Osteoblast (primary cell): ENCODE measurements around the gene USP28. TPM values are rescaled to one million over a fixed set of nuclear protein-coding genes. Genes with fewer than 3 reads are reported as not detected.

ENCODE experiments used
- DNase-seq: peaks from one replicate; pipeline ENCODE4 v3.0.0; 2011; ENCODE audit warnings: low spot score, mixed read lengths; ENCODE audit not compliant: insufficient read length; ENCODE audit errors: missing footprints
- H2AFZ ChIP-seq: 2 replicates; pipeline ENCODE4 v1.6.0; 2011; ENCODE audit warnings: mild to moderate bottlenecking, low read length
- H3K27ac ChIP-seq: 2 replicates; pipeline ENCODE4 v1.5.1; 2011; ENCODE audit warnings: mild to moderate bottlenecking, low read depth, low read length, moderate library complexity
- H3K27me3 ChIP-seq: 2 replicates; pipeline ENCODE4 v1.6.0; 2012; ENCODE audit warnings: mild to moderate bottlenecking, control low read depth, inconsistent platforms, low read length, moderate library complexity; ENCODE audit not compliant: insufficient read depth
- H3K36me3 ChIP-seq: 2 replicates; pipeline ENCODE4 v1.5.1; 2011; ENCODE audit warnings: mild to moderate bottlenecking, low read length, control low read depth, moderate library complexity; ENCODE audit not compliant: insufficient read depth
- H3K4me1 ChIP-seq: 2 replicates; pipeline ENCODE4 v1.5.1; 2011; ENCODE audit warnings: mild to moderate bottlenecking, low read length, control low read depth, moderate library complexity; ENCODE audit not compliant: insufficient read depth
- H3K4me2 ChIP-seq: 2 replicates; pipeline ENCODE4 v1.6.0; 2011; ENCODE audit warnings: mild to moderate bottlenecking, low read length; ENCODE audit not compliant: insufficient read depth
- H3K4me3 ChIP-seq: fragments of 200-600 bp; sonication (generic); 3 replicates; pipeline ENCODE4 v1.5.1; 2012; ENCODE audit warnings: mild to moderate bottlenecking, low read length, inconsistent platforms; ENCODE audit not compliant: insufficient read depth
- H3K79me2 ChIP-seq: 2 replicates; pipeline ENCODE4 v1.6.0; 2012; ENCODE audit warnings: mild to moderate bottlenecking, low read length, control low read depth, inconsistent platforms; ENCODE audit not compliant: insufficient read depth
- H3K9me3 ChIP-seq: 2 replicates; pipeline ENCODE4 v1.5.1; 2011; ENCODE audit warnings: low read depth, low read length, control low read depth
- H4K20me1 ChIP-seq: 2 replicates; pipeline ENCODE4 v1.6.0; 2012; ENCODE audit warnings: mild to moderate bottlenecking, low read length, control low read depth; ENCODE audit not compliant: insufficient read depth
- total RNA-seq: library from RNA; depleted of rRNA; stranded (reverse); fragments of >200 nt; gene quantifications from 2 replicates; pipeline ENCODE4 v1.2.3, GENCODE V29; 2012
- TF ChIP-seq, protein P1 (sequence below): IDR thresholded peaks from 2 replicates; pipeline ENCODE4 v1.5.1; 2011; ENCODE audit warnings: mild to moderate bottlenecking, low read depth, low read length, moderate library complexity; ENCODE audit errors: extremely low read depth

Gene USP28
- total RNA-seq, 1 donor = 31.5 TPM

DNA sequence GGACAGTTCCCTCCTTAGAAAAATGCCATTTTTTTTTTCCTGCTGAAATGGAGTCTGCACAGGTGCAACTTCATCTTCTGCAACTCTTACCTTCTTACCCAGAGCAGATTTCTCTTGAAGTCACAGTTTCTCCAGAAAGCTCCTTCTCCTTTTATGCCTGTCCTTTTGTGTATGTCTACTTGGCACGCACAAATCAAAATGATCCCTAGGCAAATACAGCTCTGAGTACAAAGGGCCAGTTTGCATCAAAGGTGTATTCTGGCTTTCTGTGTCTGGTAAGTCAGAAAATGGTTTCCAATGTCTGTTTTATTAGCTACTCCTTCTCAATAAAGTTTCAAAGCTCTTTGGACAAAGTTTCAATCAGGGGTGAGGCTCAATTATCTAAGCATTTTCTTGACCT lies 93.2 kb downstream of the USP28 start:
- H3K27me3 ChIP-seq = peaks cover 30% of the 10 kb centered on the region
- H3K4me2 ChIP-seq = no peak overlapping the region
- TF ChIP-seq, protein P1, sequence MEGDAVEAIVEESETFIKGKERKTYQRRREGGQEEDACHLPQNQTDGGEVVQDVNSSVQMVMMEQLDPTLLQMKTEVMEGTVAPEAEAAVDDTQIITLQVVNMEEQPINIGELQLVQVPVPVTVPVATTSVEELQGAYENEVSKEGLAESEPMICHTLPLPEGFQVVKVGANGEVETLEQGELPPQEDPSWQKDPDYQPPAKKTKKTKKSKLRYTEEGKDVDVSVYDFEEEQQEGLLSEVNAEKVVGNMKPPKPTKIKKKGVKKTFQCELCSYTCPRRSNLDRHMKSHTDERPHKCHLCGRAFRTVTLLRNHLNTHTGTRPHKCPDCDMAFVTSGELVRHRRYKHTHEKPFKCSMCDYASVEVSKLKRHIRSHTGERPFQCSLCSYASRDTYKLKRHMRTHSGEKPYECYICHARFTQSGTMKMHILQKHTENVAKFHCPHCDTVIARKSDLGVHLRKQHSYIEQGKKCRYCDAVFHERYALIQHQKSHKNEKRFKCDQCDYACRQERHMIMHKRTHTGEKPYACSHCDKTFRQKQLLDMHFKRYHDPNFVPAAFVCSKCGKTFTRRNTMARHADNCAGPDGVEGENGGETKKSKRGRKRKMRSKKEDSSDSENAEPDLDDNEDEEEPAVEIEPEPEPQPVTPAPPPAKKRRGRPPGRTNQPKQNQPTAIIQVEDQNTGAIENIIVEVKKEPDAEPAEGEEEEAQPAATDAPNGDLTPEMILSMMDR = no peak

DNA sequence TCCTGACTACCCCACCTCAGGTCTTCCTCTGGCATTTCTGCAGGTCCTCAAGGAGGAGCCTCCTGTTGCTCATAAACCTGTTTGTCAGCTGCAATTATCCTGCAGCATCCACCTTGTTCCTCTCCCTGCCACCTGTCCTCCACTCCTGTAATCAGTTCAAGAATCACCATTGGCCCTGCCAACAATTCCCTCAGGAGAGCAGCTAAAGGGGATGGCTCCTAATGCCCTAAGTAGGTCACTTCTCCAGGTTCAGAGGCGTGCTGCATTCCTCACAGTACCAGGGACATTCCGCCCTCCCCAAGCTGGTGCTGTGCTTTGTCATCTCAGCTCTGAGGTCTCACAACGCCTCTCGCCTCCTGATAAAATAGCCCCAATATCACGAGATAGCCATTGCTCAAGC lies 93.7 kb downstream of the USP28 start:
- Histone ChIP-seq H3K79me2 (no peaks in the 10 kb centered on the region), H3K4me2 (no peak overlapping the region), H3K9me3 (no peaks in the 10 kb centered on the region), H3K27ac (no peak overlapping the region), H4K20me1 (no peaks in the 10 kb centered on the region), H3K27me3 (peaks cover 32% of the 10 kb centered on the region), H2AFZ (no peak overlapping the region), H3K4me3 (no peak overlapping the region), H3K36me3 (no peaks in the 10 kb centered on the region), H3K4me1 (peaks cover 6% of the 10 kb centered on the region)
- TF ChIP-seq, protein P1 = no peak
- DNase-seq = no peak

More for the DNA sequence above, 93.2 kb downstream of the USP28 start:
- Histone ChIP-seq H4K20me1 (no peaks in the 10 kb centered on the region), H3K4me1 (peaks cover 6% of the 10 kb centered on the region), H3K27ac (no peak overlapping the region), H3K4me3 (no peak overlapping the region), H3K36me3 (no peaks in the 10 kb centered on the region), H3K9me3 (no peaks in the 10 kb centered on the region), H3K79me2 (no peaks in the 10 kb centered on the region), H2AFZ (no peak overlapping the region)
- DNase-seq = no peak

DNA sequence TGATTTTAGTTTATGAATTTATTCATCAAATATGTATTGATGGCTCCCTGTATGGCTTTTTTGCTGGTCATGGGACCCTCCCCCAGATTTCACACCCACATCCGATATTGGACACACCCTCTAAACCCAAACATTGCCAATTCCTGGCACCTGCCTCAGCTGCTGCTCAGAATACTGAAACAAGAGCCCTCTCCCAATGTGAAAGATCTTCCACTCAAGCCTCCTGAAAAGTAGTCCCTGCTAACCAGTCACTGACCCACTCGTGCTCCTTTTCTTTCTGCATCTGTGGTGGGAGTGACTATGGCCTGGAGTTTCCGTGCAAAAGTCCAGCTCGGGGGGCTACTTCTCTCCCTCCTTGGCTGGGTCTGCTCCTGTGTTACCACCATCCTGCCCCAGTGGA lies 95.9 kb downstream of the USP28 start, which contains the start of gene CLDN25:
TSS of gene CLDN25 (plus strand) at position 301 of the 400 bp plus-strand sequence. CDS start at position 301, 0 bp downstream.
- H3K79me2 ChIP-seq = no peaks in the 10 kb centered on the region
- no peak for DNase-seq
- H4K20me1 ChIP-seq = no peaks in the 10 kb centered on the region
- TF ChIP-seq, protein P1 = no peak
- no peaks in the 10 kb centered on the region for H3K36me3 ChIP-seq
- H3K27ac ChIP-seq = no peak within 1 kb of the TSS
- H3K4me3 ChIP-seq = no peak within 1 kb of the TSS
- H2AFZ ChIP-seq = no peak within 1 kb of the TSS
- peaks cover 25% of the 10 kb centered on the region for H3K27me3 ChIP-seq
- H3K9me3 ChIP-seq = no peaks in the 10 kb centered on the region
- H3K4me1 ChIP-seq = peaks cover 6% of the 10 kb centered on the region
- no peak within 1 kb of the TSS for H3K4me2 ChIP-seq

DNA sequence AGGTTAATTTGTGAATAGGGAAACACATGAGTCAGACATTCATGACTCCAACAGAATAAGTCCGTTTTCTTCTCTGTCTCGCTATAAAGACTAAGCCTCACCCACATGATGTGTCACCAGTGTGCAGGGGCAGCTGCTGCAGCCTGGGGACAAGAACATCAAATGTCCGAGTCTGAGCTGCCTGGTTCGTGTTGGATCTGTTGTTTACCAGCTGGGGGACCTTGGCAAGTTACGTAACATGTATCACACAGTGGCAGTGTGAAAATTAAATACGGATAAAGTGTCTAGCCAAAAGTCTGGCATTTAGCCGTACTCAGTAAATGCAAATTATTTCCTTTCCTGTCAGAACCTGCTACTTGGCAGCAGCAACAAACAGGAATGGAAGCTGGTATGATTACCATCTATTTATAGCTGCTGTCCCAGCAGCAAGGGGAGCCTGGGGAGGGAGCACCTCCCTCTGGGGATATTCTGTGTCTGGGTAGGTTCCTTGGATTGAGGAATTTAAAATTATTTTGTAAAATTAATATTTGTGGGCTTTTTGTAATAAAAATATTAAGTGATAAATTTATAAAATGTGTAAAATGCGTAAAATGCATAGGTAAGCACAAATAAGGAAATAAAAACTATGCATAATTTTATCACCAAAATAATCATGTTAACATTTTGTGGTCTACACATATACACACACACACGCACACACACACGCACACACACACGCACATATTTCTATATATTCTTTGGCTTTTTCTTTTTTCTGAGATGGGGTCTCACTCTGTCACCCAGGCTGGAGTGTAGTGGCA lies 97.1 kb downstream of the USP28 start:
- no peak overlapping the region for H3K27ac ChIP-seq
- H3K36me3 ChIP-seq = no peaks in the 10 kb centered on the region
- H3K27me3 ChIP-seq = peaks cover 24% of the 10 kb centered on the region
- H4K20me1 ChIP-seq = no peaks in the 10 kb centered on the region
- H3K9me3 ChIP-seq = no peaks in the 10 kb centered on the region
- TF ChIP-seq, protein P1 = no peak
- DNase-seq = no peak
- peak overlapping the region; percentile 48 for H3K4me3 ChIP-seq
- peak overlapping the region; percentile 77 for H2AFZ ChIP-seq
- H3K4me2 ChIP-seq = peak overlapping the region; percentile 93
- peaks cover 10% of the 10 kb centered on the region for H3K4me1 ChIP-seq
- peaks cover 2% of the 10 kb centered on the region for H3K79me2 ChIP-seq
